GM11168 (cell line): ENCODE data around the gene ABCF3.

Experiments used
- in situ Hi-C: fragments of 300-500 bp; cut with MboI; formaldehyde crosslinking; loops from one replicate; pipeline ENCODE4 v1.12.0; 2022; ENCODE audit warnings: low sequenced_read_pairs; ENCODE audit not compliant: unreplicated experiment

The ABCF3 gene

DNA sequence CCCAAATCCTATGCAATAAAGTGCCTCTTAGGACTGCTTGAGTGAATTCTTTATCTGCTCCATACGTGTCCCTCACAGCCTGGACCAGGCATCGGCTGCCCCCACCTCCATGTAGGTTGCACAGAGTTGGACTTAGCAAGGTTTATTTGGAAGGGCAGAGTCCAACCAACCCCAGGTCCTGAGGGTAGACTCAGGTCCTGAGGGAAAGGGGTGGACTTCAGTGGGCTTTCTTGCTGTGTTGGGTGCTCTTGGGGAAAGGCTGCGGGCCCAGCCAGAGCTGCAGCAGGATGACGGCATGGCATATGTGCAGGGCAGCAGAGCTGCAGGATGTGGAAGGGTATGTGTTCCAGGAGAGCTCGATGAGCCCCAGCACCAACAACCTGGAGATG, 56.3 kb downstream of the ABCF3 start:
- in situ Hi-C loops: no loop called here
